MV-4-11 (cell line): Measurements from ENCODE around the gene TBX15.

Experiments
- DNase-seq: peaks from one replicate; lab custom pipeline; 2025; lab: John Stamatoyannopoulos, UW

Gene TBX15

GRCh38 chr1:118988186-118989005 is at the start of gene TBX15:
Gene TBX15, minus strand, starts transcription at chr1:118988343. Its CDS starts 548 bp downstream, at chr1:118987795.
- no peak for DNase-seq

GRCh38 chr1:119034359-119034758 is 46.2 kb upstream of the TBX15 start:
- DNase-seq = no peak

- DNase-seq = no peak
Measured at GRCh38 chr1:119032986-119033385, 44.8 kb upstream of the TBX15 start.

- DNase-seq = no peak
Measured at GRCh38 chr1:119027759-119028158, 39.6 kb upstream of the TBX15 start.

GRCh38 chr1:119026956-119027355 is 38.8 kb upstream of the TBX15 start:
- DNase-seq = no peak

- no peak for DNase-seq
Measured at GRCh38 chr1:119015547-119015946, 27.4 kb upstream of the TBX15 start.

- DNase-seq = no peak
Measured at GRCh38 chr1:119012383-119012782, 24.2 kb upstream of the TBX15 start.

- peak; percentile 17 for DNase-seq
Measured at GRCh38 chr1:119011706-119012105, 23.6 kb upstream of the TBX15 start.

- DNase-seq = no peak
Measured at GRCh38 chr1:119011116-119011515, 23.0 kb upstream of the TBX15 start.

GRCh38 chr1:119010201-119010600 is 22.1 kb upstream of the TBX15 start:
- no peak for DNase-seq

GRCh38 chr1:119009312-119009655 is 21.1 kb upstream of the TBX15 start:
- DNase-seq = no peak

- DNase-seq = peak; percentile 49
Measured at GRCh38 chr1:119008483-119009311, 20.6 kb upstream of the TBX15 start.

- DNase-seq = no peak
Measured at GRCh38 chr1:119007670-119008482, 19.7 kb upstream of the TBX15 start.

GRCh38 chr1:119007339-119007669 is 19.2 kb upstream of the TBX15 start:
- no peak for DNase-seq

- no peak for DNase-seq
Measured at GRCh38 chr1:119006406-119007279, 18.5 kb upstream of the TBX15 start.

- DNase-seq = no peak
Measured at GRCh38 chr1:119005724-119006405, 17.7 kb upstream of the TBX15 start.

GRCh38 chr1:119004781-119005180 is 16.6 kb upstream of the TBX15 start:
- DNase-seq = no peak

- no peak for DNase-seq
Measured at GRCh38 chr1:119004129-119004527, 16.0 kb upstream of the TBX15 start.

- no peak for DNase-seq
Measured at GRCh38 chr1:119003413-119004128, 15.4 kb upstream of the TBX15 start.

- DNase-seq = peak; percentile 87
Measured at GRCh38 chr1:119002028-119002686, 14.0 kb upstream of the TBX15 start.
